H1 (cell line): Measurements from ENCODE around the gene CHAD. TPM values are rescaled to one million over a fixed set of nuclear protein-coding genes. Genes with fewer than 3 reads are reported as not detected.

Experiments used
- CTCF ChIA-PET: fragments of 300-600 bp; sonication (Branson Sonifier 250); formaldehyde crosslinking; loops from one replicate; lab custom pipeline; 2021; ENCODE audit not compliant: partially characterized antibody; lab: Charles Lee
- POLR2A ChIA-PET: fragments of 300-600 bp; sonication (Branson Sonifier 250); formaldehyde crosslinking; loops from one replicate; lab custom pipeline; 2021; ENCODE audit warnings: inconsistent platforms; ENCODE audit not compliant: partially characterized antibody; lab: Charles Lee
- DNase-seq, 2 experiments: peaks; one replicate each; pipeline versions ENCODE4 v3.0.0 to v3.0.0-alpha.2; 2010 to 2022; ENCODE audit warnings: low spot score in 2 of 2, low read depth in 1 of 2, mixed read lengths in 1 of 2
- FAIRE-seq: peaks from 2 replicates; lab custom pipeline; 2011; peaks lifted over from hg19 to GRCh38; lab: Jason Lieb, UNC
- H2AFZ ChIP-seq: 2 replicates; pipeline ENCODE4 v1.8.1; 2012; ENCODE audit warnings: low read length, inconsistent platforms
- H2AK5ac ChIP-seq: 2 replicates; pipeline ENCODE4 v1.6.1; 2013; ENCODE audit warnings: low read depth, low read length
- H2BK120ac ChIP-seq: replicated peaks from 2 replicates; pipeline ENCODE3; 2013; ENCODE audit warnings: low read depth, low read length, inconsistent platforms
- H2BK12ac ChIP-seq: 2 replicates; pipeline ENCODE4 v1.6.1; 2013; ENCODE audit warnings: low read depth, low read length
- H2BK15ac ChIP-seq: 2 replicates; pipeline ENCODE4 v1.6.1; 2013; ENCODE audit warnings: low read length
- H2BK20ac ChIP-seq: 2 replicates; pipeline ENCODE4 v1.6.1; 2013; ENCODE audit warnings: low read length
- H2BK5ac ChIP-seq: 2 replicates; pipeline ENCODE4 v1.6.1; 2013; ENCODE audit warnings: low read depth, low read length
- H3K14ac ChIP-seq: 2 replicates; pipeline ENCODE4 v1.6.1; 2013; ENCODE audit warnings: inconsistent platforms; ENCODE audit not compliant: insufficient read length
- H3K18ac ChIP-seq: 2 replicates; pipeline ENCODE4 v1.6.1; 2013; ENCODE audit warnings: low read length; ENCODE audit errors: extremely low read depth
- H3K23ac ChIP-seq: 2 replicates; pipeline ENCODE4 v1.6.1; 2013; ENCODE audit warnings: inconsistent platforms; ENCODE audit not compliant: insufficient read length
- H3K23me2 ChIP-seq: 2 replicates; pipeline ENCODE4 v1.6.1; 2013; ENCODE audit warnings: low read depth, low read length
- H3K27ac ChIP-seq: 2 replicates; pipeline ENCODE4 v1.6.1; 2011; ENCODE audit warnings: low read depth, low read length, inconsistent platforms
- H3K27me3 ChIP-seq, 4 experiments: replicated peaks in 1 of 4; 1 replicate in 1 of 4; 2 replicates in 3 of 4; pipeline versions ENCODE4 v1.6.1 to v1.8.1; 2011 to 2013; ENCODE audit warnings: low read length in 3 of 4, mild to moderate bottlenecking in 3 of 4, inconsistent platforms in 2 of 4, mixed read lengths in 2 of 4, moderate library complexity in 1 of 4; ENCODE audit not compliant: control insufficient read depth in 3 of 4, insufficient read depth in 3 of 4; ENCODE audit errors: extremely low read depth in 1 of 4
- H3K36me3 ChIP-seq, 4 experiments: 2 replicates each; pipeline versions ENCODE4 v1.6.1 to v1.8.1; 2011 to 2013; ENCODE audit warnings: mild to moderate bottlenecking in 4 of 4, low read length in 3 of 4, moderate library complexity in 2 of 4, control low read depth in 1 of 4, inconsistent platforms in 1 of 4; ENCODE audit not compliant: insufficient read depth in 4 of 4, control insufficient read depth in 2 of 4
- H3K4ac ChIP-seq: replicated peaks from 2 replicates; pipeline ENCODE3; 2013; ENCODE audit warnings: low read length, low read depth, mixed read lengths, inconsistent platforms; ENCODE audit not compliant: insufficient read length
- H3K4me1 ChIP-seq, 4 experiments: replicated peaks in 1 of 4; 1 replicate in 1 of 4; 2 replicates in 3 of 4; pipeline versions ENCODE4 v1.6.1 to v1.8.1; 2011 to 2013; ENCODE audit warnings: low read length in 3 of 4, inconsistent platforms in 2 of 4, mixed read lengths in 1 of 4; ENCODE audit not compliant: insufficient read depth in 4 of 4, control insufficient read depth in 3 of 4
- H3K4me2 ChIP-seq, 2 experiments: 2 replicates each; pipeline versions ENCODE4 v1.6.1 to v1.8.1; 2011 to 2013; ENCODE audit warnings: low read depth in 2 of 2, low read length in 2 of 2, control low read depth in 1 of 2, inconsistent platforms in 1 of 2, mild to moderate bottlenecking in 1 of 2; ENCODE audit not compliant: insufficient read depth in 1 of 2
- H3K4me3 ChIP-seq, 4 experiments: fragments of 200-600, 300-600 bp in 1 of 4; sonication (generic), shearing (Covaris generic), sonication (Bioruptor Twin) in 1 of 4; 2 replicates each; pipeline versions ENCODE4 v1.5.1 to v1.8.1; 2011 to 2016; ENCODE audit warnings: low read length in 4 of 4, low read depth in 3 of 4, control low read depth in 2 of 4, inconsistent platforms in 2 of 4, mild to moderate bottlenecking in 2 of 4, mixed read lengths in 1 of 4, moderate library complexity in 1 of 4; ENCODE audit not compliant: insufficient read depth in 2 of 4; ENCODE audit errors: extremely low read depth in 1 of 4
- H3K56ac ChIP-seq: replicated peaks from 2 replicates; pipeline ENCODE3; 2013; ENCODE audit warnings: low read depth, mild to moderate bottlenecking, mixed read lengths, low read length, inconsistent platforms; ENCODE audit not compliant: insufficient read length
- H3K79me1 ChIP-seq: 2 replicates; pipeline ENCODE4 v1.6.1; 2013; ENCODE audit warnings: low read depth, low read length, control low read depth
- H3K79me2 ChIP-seq, 2 experiments: 2 replicates each; pipeline versions ENCODE4 v1.6.1 to v1.8.1; 2012 to 2013; ENCODE audit warnings: low read length in 2 of 2, mild to moderate bottlenecking in 2 of 2, inconsistent platforms in 1 of 2; ENCODE audit not compliant: insufficient read depth in 2 of 2, control insufficient read depth in 1 of 2
- H3K9ac ChIP-seq, 4 experiments: replicated peaks in 1 of 4; 1 replicate in 1 of 4; 2 replicates in 3 of 4; pipeline versions ENCODE4 v1.6.1 to v1.8.1; 2011 to 2013; ENCODE audit warnings: low read depth in 3 of 4, low read length in 3 of 4, control low read depth in 2 of 4, mild to moderate bottlenecking in 2 of 4, moderate library complexity in 2 of 4, inconsistent platforms in 1 of 4; ENCODE audit errors: extremely low read depth in 1 of 4
- H3K9me3 ChIP-seq, 2 experiments: 2 replicates each; pipeline versions ENCODE4 v1.6.1 to v1.8.1; 2012 to 2013; ENCODE audit warnings: mild to moderate bottlenecking in 2 of 2, moderate library complexity in 2 of 2, control low read depth in 1 of 2, inconsistent platforms in 1 of 2, low read depth in 1 of 2, low read length in 1 of 2, mixed read lengths in 1 of 2; ENCODE audit not compliant: insufficient read depth in 2 of 2
- H4K20me1 ChIP-seq, 2 experiments: replicated peaks in 1 of 2; 2 replicates each; pipeline versions ENCODE3 to v1.8.1; 2011 to 2013; ENCODE audit warnings: inconsistent platforms in 2 of 2, low read length in 2 of 2, mild to moderate bottlenecking in 1 of 2; ENCODE audit not compliant: insufficient read depth in 2 of 2, control insufficient read depth in 1 of 2
- H4K5ac ChIP-seq: 2 replicates; pipeline ENCODE4 v1.6.1; 2013; ENCODE audit warnings: low read length, low read depth, mixed read lengths, inconsistent platforms; ENCODE audit not compliant: insufficient read length
- H4K8ac ChIP-seq: 2 replicates; pipeline ENCODE4 v1.8.0; 2013; ENCODE audit warnings: mild to moderate bottlenecking, moderate library complexity, low read length, inconsistent platforms; ENCODE audit not compliant: insufficient read depth; ENCODE audit errors: extremely low read depth
- H4K91ac ChIP-seq: replicated peaks from 2 replicates; pipeline ENCODE3; 2013; ENCODE audit warnings: low read length, mixed read lengths, inconsistent platforms; ENCODE audit not compliant: insufficient read length
- BACH1 ChIP-seq: IDR thresholded peaks from 2 replicates; pipeline ENCODE4 v1.6.1; 2012; ENCODE audit warnings: low read length, improper control_type of control experiment
- CBX5 ChIP-seq: fragments of 300-800, 300-1000 bp; sonication (generic); IDR thresholded peaks from 2 replicates; pipeline ENCODE4 v1.7.1; 2016; ENCODE audit warnings: antibody characterized with exemption, low read length, low read depth
- EZH2 ChIP-seq: fragments of 200-600 bp; sonication (generic); IDR thresholded peaks from 2 replicates; pipeline ENCODE4 v1.7.1; 2012; ENCODE audit warnings: low read depth, mild to moderate bottlenecking, moderate library complexity, low read length, inconsistent platforms; ENCODE audit not compliant: severe bottlenecking
- NANOG ChIP-seq: IDR thresholded peaks from 2 replicates; pipeline ENCODE4 v1.6.1; 2011; ENCODE audit warnings: low read length, low read depth, mild to moderate bottlenecking, inconsistent platforms; ENCODE audit not compliant: insufficient read depth, poor library complexity, severe bottlenecking
- NRF1 ChIP-seq: IDR thresholded peaks from 2 replicates; pipeline ENCODE4 v1.6.1; 2011; ENCODE audit warnings: mild to moderate bottlenecking, low read depth, low read length, improper control_type of control experiment
- POLR2A ChIP-seq, 2 experiments: IDR thresholded peaks; 1 replicate in 1 of 2; 2 replicates in 1 of 2; pipeline ENCODE4 v1.6.1; 2011; ENCODE audit warnings: low read depth in 2 of 2, low read length in 2 of 2, mild to moderate bottlenecking in 2 of 2; ENCODE audit errors: control extremely low read depth in 1 of 2
- POU5F1 ChIP-seq: IDR thresholded peaks from 2 replicates; pipeline ENCODE4 v1.6.1; 2011; ENCODE audit warnings: low read depth, mild to moderate bottlenecking, low read length, moderate library complexity
- RBBP5 ChIP-seq: IDR thresholded peaks from 2 replicates; pipeline ENCODE4 v1.7.1; 2012; ENCODE audit warnings: low read depth, mild to moderate bottlenecking, inconsistent platforms, low read length, moderate library complexity, borderline replicate concordance
- SIX5 ChIP-seq: IDR thresholded peaks from 2 replicates; pipeline ENCODE4 v1.6.1; 2011; ENCODE audit warnings: mild to moderate bottlenecking, low read depth, low read length
- SP2 ChIP-seq: IDR thresholded peaks from 2 replicates; pipeline ENCODE4 v1.6.1; 2012; ENCODE audit warnings: mild to moderate bottlenecking, low read length, inconsistent platforms
- TBP ChIP-seq: IDR thresholded peaks from 2 replicates; pipeline ENCODE4 v1.6.1; 2011; ENCODE audit warnings: low read depth, low read length, improper control_type of control experiment
- YY1 ChIP-seq: IDR thresholded peaks from 2 replicates; pipeline ENCODE4 v1.6.1; 2011; ENCODE audit warnings: low read depth, mild to moderate bottlenecking, low read length
- WGBS, 2 experiments: shearing (Covaris generic) in 1 of 2; methylation state at CpG; one replicate each; pipeline versions ENCODE4 v1.1.6 to v1.1.7; 2013 to 2015; ENCODE audit warnings: low lambda C conversion rate in 2 of 2, mixed read lengths in 2 of 2, inconsistent platforms in 1 of 2, low coverage in 1 of 2, missing lambda C conversion rate in 1 of 2; ENCODE audit not compliant: insufficient replicate concordance in 2 of 2, insufficient coverage in 1 of 2, insufficient read length in 1 of 2; ENCODE audit errors: extremely low coverage in 1 of 2, missing lambda C conversion rate in 1 of 2; 5-methylcytosine and 5-hydroxymethylcytosine counted together
- polyA plus RNA-seq, 7 experiments: library from polyadenylated mRNA; depleted of rRNA in 3 of 7; stranded (reverse) in 5 of 7; unstranded in 2 of 7; fragments of >200 nt in 5 of 7; fragments of 200-250 nt in 2 of 7; gene quantifications; 1 replicate in 5 of 7; 2 replicates in 1 of 7; 4 replicates in 1 of 7; pipeline versions ENCODE4 v1.2.1 to v1.2.3, GENCODE V29; 2011 to 2013; ENCODE audit warnings: missing spikeins in 2 of 7, mixed read lengths in 2 of 7
- total RNA-seq: library from RNA; stranded (reverse); fragmentation: NEBNext Ultra II Directional; extraction: Animal tissue kit (Norgen Biotek cat#: 25700); gene quantifications from 2 replicates; pipeline ENCODE4 v1.2.1, GENCODE V29; 2021

The CHAD gene
- total and polyA plus RNA-seq, 2 of the 8 experiments (the other 6 are each of a cell fraction or from before 2014, with no cell fraction given), result 0.03 TPM; not detected in 1

- H3K27me3 ChIP-seq, result peaks cover 0 to 2% (median 0%) of the 10 kb centered on the region in 4 experiments; a peak in 3 of 7 replicates
- ChIA-PET CTCF (interaction anchor here (3.9 to 8.3 kb wide), 2 partner anchors 12 to 27 kb away, joined by 20 to 87 read pairs; partner anchors contain the start of gene LRRC59), POLR2A (interaction anchor here (2.0 kb wide), 1 partner anchor 19 kb away, joined by 9 read pairs; no protein-coding TSS in a partner anchor)
- no peak overlapping the region for H3K14ac ChIP-seq
- H3K4me3 ChIP-seq, result no peak overlapping the region
- 0 out of 2 replicates have a peak overlapping the region, but pooled peaks have one; percentile 53 for H2BK12ac ChIP-seq
- H3K9ac ChIP-seq, result no peak overlapping the region
- no peak overlapping the region for H2AFZ ChIP-seq
- H4K8ac ChIP-seq, result no peak overlapping the region
- H3K56ac ChIP-seq, result no peak overlapping the region
- no peak overlapping the region for H3K23ac ChIP-seq
- no peak overlapping the region for H3K18ac ChIP-seq
- peaks cover 6 to 13% (median 10%) of the 10 kb centered on the region in 4 experiments for H3K4me1 ChIP-seq
- H3K4ac ChIP-seq, result no peak overlapping the region
- H4K20me1 ChIP-seq, result no peaks in the 10 kb centered on the region
- H3K27ac ChIP-seq, result no peak overlapping the region
- H3K4me2 ChIP-seq, result no peak overlapping the region; a peak in 1 of 4 replicates
- no peak overlapping the region; the same call in 1 of the 2 replicates for H2AK5ac ChIP-seq
- WGBS, 2 experiments, result 87% methylated on average over 9 of the region's 9 CpGs; no CpG with 5 or more reads in 1 of the 2 experiments
- no peak overlapping the region for H2BK15ac ChIP-seq
- FAIRE-seq (no peak), DNase-seq (no peak)
- H2BK20ac ChIP-seq, result no peak overlapping the region
- H3K9me3 ChIP-seq, result peaks cover 0 to 3% of the 10 kb centered on the region in 2 experiments; a peak in 1 of 4 replicates
- no peak overlapping the region for H2BK5ac ChIP-seq
- H3K23me2 ChIP-seq, result peaks cover 11% of the 10 kb centered on the region; the same call in 1 of the 2 replicates
- no peaks in the 10 kb centered on the region for H3K36me3 ChIP-seq
- H2BK120ac ChIP-seq, result no peak overlapping the region
- no peaks in the 10 kb centered on the region for H3K79me2 ChIP-seq
- no peak overlapping the region for H4K5ac ChIP-seq
- H4K91ac ChIP-seq, result no peak overlapping the region
- H3K79me1 ChIP-seq, result no peaks in the 10 kb centered on the region
- TF ChIP-seq SP2, result no peak
- no peak for TF ChIP-seq YY1
- no peak for TF ChIP-seq SIX5
- TF ChIP-seq POU5F1, result no peak
- no peak for TF ChIP-seq POLR2A (IDR thresholded peaks at IDR 0.05; ENCODE audit: control extremely low read depth in 1 of 2, low read depth in 2 of 2, low read length in 2 of 2)
- no peak for TF ChIP-seq BACH1
- no peak for TF ChIP-seq TBP
- no peak for TF ChIP-seq NRF1
- TF ChIP-seq NANOG, result no peak
- no peak for TF ChIP-seq EZH2
- TF ChIP-seq CBX5, result no peak
- TF ChIP-seq RBBP5, result no peak
Measured at GRCh38 chr17:50424246-50424995, 44.3 kb downstream of the CHAD start.
